K562 (cell line): ENCODE measurements around the gene WWC2. TPM values are rescaled to one million over a fixed set of nuclear protein-coding genes. Genes with fewer than 3 reads are reported as not detected.

Experiments used
- CHD4 ChIP-seq: fragments of 200-600 bp; sonication (generic); IDR thresholded peaks from 3 replicates; pipeline ENCODE4 v1.6.1; 2012; ENCODE audit warnings: low read depth, mild to moderate bottlenecking, mixed read lengths, low read length, inconsistent platforms; ENCODE audit not compliant: insufficient read depth, insufficient replicate concordance, poor library complexity, severe bottlenecking
- COPS2 ChIP-seq: fragments of 450-650 bp; conservative IDR thresholded peaks from 2 replicates; pipeline ENCODE4 v1.6.1; 2016; ENCODE audit warnings: mild to moderate bottlenecking, moderate library complexity
- CREB1 ChIP-seq, 2 experiments: sonication (generic) in 1 of 2; formaldehyde crosslinking in 1 of 2; IDR thresholded peaks; 2 replicates each; pipeline versions ENCODE4 v1.6.1 to v1.8.0; 2012 to 2022; ENCODE audit warnings: inconsistent platforms in 1 of 2, mild to moderate bottlenecking in 1 of 2, missing genetic modification reagents in 1 of 2, moderate library complexity in 1 of 2
- GABPB2 ChIP-seq: fragments of 250-450 bp; sonication (Bioruptor Pico); conservative IDR thresholded peaks from 2 replicates; pipeline ENCODE4 v1.5.1; 2021; ENCODE audit warnings: mild to moderate bottlenecking
- GATA2 ChIP-seq: sonication (generic); formaldehyde crosslinking; IDR thresholded peaks from 2 replicates; pipeline ENCODE4 v1.4.0; 2020; ENCODE audit warnings: mild to moderate bottlenecking, missing genetic modification reagents
- HBP1 ChIP-seq: fragments of 450-650 bp; formaldehyde crosslinking; IDR thresholded peaks from 2 replicates; pipeline ENCODE4 v1.4.0; 2022; ENCODE audit warnings: missing genetic modification characterization
- KAT8 ChIP-seq: fragments of 450-650 bp; IDR thresholded peaks from 2 replicates; pipeline ENCODE4 v1.6.1; 2016; ENCODE audit warnings: low read depth, mild to moderate bottlenecking
- MCM2 ChIP-seq: fragments of 450-650 bp; IDR thresholded peaks from 2 replicates; pipeline ENCODE4 v1.6.1; 2017; ENCODE audit warnings: low read depth, mild to moderate bottlenecking
- MED1 ChIP-seq: sonication (generic); formaldehyde crosslinking; IDR thresholded peaks from 2 replicates; pipeline ENCODE4 v1.8.1; 2023; ENCODE audit warnings: missing genetic modification reagents, borderline replicate concordance
- MYNN ChIP-seq, 2 experiments: sonication (generic); formaldehyde crosslinking in 1 of 2; IDR thresholded peaks; 2 replicates each; pipeline versions ENCODE4 v1.5.0 to v1.6.1; 2016 to 2020; ENCODE audit warnings: antibody characterized with exemption in 1 of 2, missing genetic modification reagents in 1 of 2
- RAD21 ChIP-seq, 2 experiments: fragments of 250-450 bp in 1 of 2; fragments of 450-650 bp in 1 of 2; sonication (Bioruptor Pico) in 1 of 2; formaldehyde crosslinking in 1 of 2; IDR thresholded peaks in 1 of 2; conservative IDR thresholded peaks in 1 of 2; 2 replicates each; pipeline versions ENCODE4 v1.4.0 to v1.8.0; 2020 to 2022; ENCODE audit warnings: mild to moderate bottlenecking in 2 of 2, moderate library complexity in 1 of 2
- RBBP5 ChIP-seq: fragments of 200-600 bp; sonication (generic); IDR thresholded peaks from 2 replicates; pipeline ENCODE4 v1.6.1; 2012; ENCODE audit warnings: borderline replicate concordance, mild to moderate bottlenecking, low read length, control low read depth, inconsistent platforms; ENCODE audit not compliant: insufficient read depth, poor library complexity, severe bottlenecking
- SMC3 ChIP-seq: conservative IDR thresholded peaks from 2 replicates; pipeline ENCODE4 v1.6.1; 2011; ENCODE audit warnings: low read depth, low read length, improper control_type of control experiment; ENCODE audit not compliant: insufficient read depth
- TARDBP ChIP-seq: fragments of 450-650 bp; IDR thresholded peaks from 2 replicates; pipeline ENCODE4 v1.6.1; 2016
- TBL1XR1 ChIP-seq, 2 experiments: IDR thresholded peaks; 2 replicates each; pipeline ENCODE4 v1.6.1; 2012; ENCODE audit warnings: improper control_type of control experiment in 2 of 2, low read length in 2 of 2, mild to moderate bottlenecking in 1 of 2
- TGIF2 ChIP-seq: sonication (generic); formaldehyde crosslinking; IDR thresholded peaks from 2 replicates; pipeline ENCODE4 v1.8.1; 2022; ENCODE audit warnings: mild to moderate bottlenecking, missing genetic modification reagents, moderate library complexity
- YY1 ChIP-seq, 3 experiments: IDR thresholded peaks; 2 replicates each; pipeline ENCODE4 v1.6.1; 2011; ENCODE audit warnings: low read length in 2 of 3, mild to moderate bottlenecking in 2 of 3, moderate library complexity in 2 of 3, borderline replicate concordance in 1 of 3, control low read depth in 1 of 3, low read depth in 1 of 3; ENCODE audit not compliant: insufficient read depth in 3 of 3, insufficient replicate concordance in 2 of 3, control insufficient read depth in 1 of 3, insufficient read length in 1 of 3; ENCODE audit errors: extremely low read depth in 1 of 3
- ZBTB1 ChIP-seq: sonication (generic); formaldehyde crosslinking; IDR thresholded peaks from 2 replicates; pipeline ENCODE4 v1.8.1; 2023; ENCODE audit warnings: missing genetic modification reagents, low read depth, mild to moderate bottlenecking, borderline replicate concordance
- ZFPM2 ChIP-seq: fragments of 250-450 bp; sonication (Bioruptor Pico); IDR thresholded peaks from 2 replicates; pipeline ENCODE4 v1.5.1; 2022; ENCODE audit warnings: mild to moderate bottlenecking
- ZNF12 ChIP-seq: sonication (generic); formaldehyde crosslinking; IDR thresholded peaks from 2 replicates; pipeline ENCODE4 v1.4.0; 2020; ENCODE audit warnings: mild to moderate bottlenecking, missing genetic modification reagents
- ZSCAN29 ChIP-seq: fragments of 450-650 bp; IDR thresholded peaks from 2 replicates; pipeline ENCODE4 v1.6.1; 2017
- polyA plus RNA-seq, 8 experiments: library from polyadenylated mRNA; depleted of rRNA in 4 of 8; stranded (reverse) in 5 of 8; unstranded in 3 of 8; fragments of >200 nt; fragmentation: Nextera tagmentation in 2 of 8; fragmentation: Illumina TruSeq in 1 of 8; extraction: Ambion mirVana in 2 of 8; extraction: Trizol in 1 of 8; gene quantifications; 2 replicates each; pipeline versions ENCODE4 v1.2.1 to v1.2.3, GENCODE V29; 2011 to 2014; ENCODE audit warnings: inconsistent platforms in 1 of 8, missing spikeins in 1 of 8
- total RNA-seq, 7 experiments: library from RNA; depleted of rRNA in 6 of 7; stranded (reverse); fragments of >200 nt in 6 of 7; fragmentation: Illumina TruSeq in 2 of 7; extraction: Trizol in 2 of 7; gene quantifications; 2 replicates each; pipeline versions ENCODE4 v1.2.1 to v1.2.3, GENCODE V29; 2011 to 2021; ENCODE audit warnings: low replicate concordance in 1 of 7
- TF ChIP-seq, protein P1 (sequence below): fragments of 450-650 bp; conservative IDR thresholded peaks from 2 replicates; pipeline ENCODE4 v1.6.1; 2016; ENCODE audit warnings: missing genetic modification characterization, low read depth, mild to moderate bottlenecking, missing compliant biosample characterization, moderate library complexity
- TF ChIP-seq, protein P2 (sequence below): IDR thresholded peaks from 2 replicates; pipeline ENCODE4 v1.6.1; 2011; ENCODE audit warnings: borderline replicate concordance, low read depth, mild to moderate bottlenecking, moderate library complexity, low read length; ENCODE audit not compliant: insufficient read depth, poor library complexity, severe bottlenecking

Gene WWC2
- total and polyA plus RNA-seq, 9 of the 15 experiments (the other 6 are each of a cell fraction or from before 2014, with no cell fraction given), result 3.7 to 39.4 (median 19.6) TPM

DNA sequence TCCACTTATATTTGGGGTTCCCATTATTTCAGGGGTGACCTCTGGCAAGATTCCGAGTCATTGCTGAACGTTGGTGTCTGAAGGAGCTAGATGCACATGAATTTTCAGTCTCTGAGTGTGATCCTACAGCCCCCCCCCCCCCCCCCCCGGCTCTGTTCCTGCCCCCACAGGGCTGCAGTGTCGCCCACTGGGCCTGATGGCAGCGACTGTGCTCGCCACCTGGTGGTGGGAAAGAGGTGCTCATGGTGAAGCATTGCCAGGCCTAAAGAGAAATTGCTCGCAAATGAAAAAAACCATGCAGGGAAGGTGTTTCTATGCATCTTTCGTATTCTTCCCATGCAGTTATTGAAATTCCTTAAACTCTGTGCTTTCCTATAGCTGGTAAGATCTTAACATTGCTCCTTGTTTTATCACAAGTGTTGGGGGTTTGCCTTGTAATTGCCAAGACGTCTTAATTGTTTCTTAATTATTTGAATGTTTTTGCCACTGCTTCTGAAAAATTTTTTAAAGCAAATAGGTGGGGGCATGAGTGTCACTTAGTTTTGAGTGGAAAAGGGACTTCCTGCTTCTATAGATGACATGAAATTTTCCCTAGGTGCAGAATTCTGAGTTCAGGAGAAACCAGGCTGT, 157.8 kb downstream of the WWC2 start (continued):
- no peak for TF ChIP-seq ZBTB1 (CRISPR knock-in tag)
- no peak for TF ChIP-seq COPS2
- no peak for TF ChIP-seq TGIF2 (CRISPR knock-in tag)
- peak; percentile 27 to 61; a peak in 3 of 4 replicates for TF ChIP-seq RAD21 (CRISPR knock-in tag; conservative IDR thresholded peaks at IDR 0.05 in 1 of 2, IDR thresholded peaks at IDR 0.05 in 1 of 2)
- TF ChIP-seq ZSCAN29, result no peak
- TF ChIP-seq CHD4, result no peak
- peak; percentile 69 for TF ChIP-seq SMC3
- TF ChIP-seq KAT8, result no peak
- TF ChIP-seq RBBP5, result no peak
- peak in 1 of 3 experiments; percentile 19 for TF ChIP-seq YY1 (IDR thresholded peaks at IDR 0.05; ENCODE audit: borderline replicate concordance in 1 of 3, control insufficient read depth in 1 of 3, extremely low read depth in 1 of 3, insufficient read depth in 3 of 3, insufficient read length in 1 of 3, insufficient replicate concordance in 2 of 3, low read depth in 1 of 3, low read length in 2 of 3)
- TF ChIP-seq ZFPM2 (CRISPR knock-in tag), result no peak
- TF ChIP-seq TARDBP, result no peak
- no peak for TF ChIP-seq GATA2
- no peak for TF ChIP-seq HBP1
- TF ChIP-seq MCM2, result no peak
- TF ChIP-seq, protein P1, sequence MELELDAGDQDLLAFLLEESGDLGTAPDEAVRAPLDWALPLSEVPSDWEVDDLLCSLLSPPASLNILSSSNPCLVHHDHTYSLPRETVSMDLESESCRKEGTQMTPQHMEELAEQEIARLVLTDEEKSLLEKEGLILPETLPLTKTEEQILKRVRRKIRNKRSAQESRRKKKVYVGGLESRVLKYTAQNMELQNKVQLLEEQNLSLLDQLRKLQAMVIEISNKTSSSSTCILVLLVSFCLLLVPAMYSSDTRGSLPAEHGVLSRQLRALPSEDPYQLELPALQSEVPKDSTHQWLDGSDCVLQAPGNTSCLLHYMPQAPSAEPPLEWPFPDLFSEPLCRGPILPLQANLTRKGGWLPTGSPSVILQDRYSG (tag), result no peak
- no peak for TF ChIP-seq GABPB2 (CRISPR knock-in tag)
- TF ChIP-seq ZNF12 (CRISPR knock-in tag), result no peak
- no peak for TF ChIP-seq CREB1 (IDR thresholded peaks at IDR 0.05)
- no peak for TF ChIP-seq CREB1 (CRISPR knock-in tag; IDR thresholded peaks at IDR 0.05)
- no peak for TF ChIP-seq MYNN (IDR thresholded peaks at IDR 0.05)
- no peak for TF ChIP-seq MYNN (CRISPR knock-in tag; IDR thresholded peaks at IDR 0.05)
- TF ChIP-seq, protein P2, sequence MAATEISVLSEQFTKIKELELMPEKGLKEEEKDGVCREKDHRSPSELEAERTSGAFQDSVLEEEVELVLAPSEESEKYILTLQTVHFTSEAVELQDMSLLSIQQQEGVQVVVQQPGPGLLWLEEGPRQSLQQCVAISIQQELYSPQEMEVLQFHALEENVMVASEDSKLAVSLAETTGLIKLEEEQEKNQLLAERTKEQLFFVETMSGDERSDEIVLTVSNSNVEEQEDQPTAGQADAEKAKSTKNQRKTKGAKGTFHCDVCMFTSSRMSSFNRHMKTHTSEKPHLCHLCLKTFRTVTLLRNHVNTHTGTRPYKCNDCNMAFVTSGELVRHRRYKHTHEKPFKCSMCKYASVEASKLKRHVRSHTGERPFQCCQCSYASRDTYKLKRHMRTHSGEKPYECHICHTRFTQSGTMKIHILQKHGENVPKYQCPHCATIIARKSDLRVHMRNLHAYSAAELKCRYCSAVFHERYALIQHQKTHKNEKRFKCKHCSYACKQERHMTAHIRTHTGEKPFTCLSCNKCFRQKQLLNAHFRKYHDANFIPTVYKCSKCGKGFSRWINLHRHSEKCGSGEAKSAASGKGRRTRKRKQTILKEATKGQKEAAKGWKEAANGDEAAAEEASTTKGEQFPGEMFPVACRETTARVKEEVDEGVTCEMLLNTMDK, result peak; percentile 31
- no peak for TF ChIP-seq MED1 (CRISPR knock-in tag)
- TF ChIP-seq TBL1XR1 (IDR thresholded peaks at IDR 0.05; ENCODE audit: low read length in 2 of 2), result no peak
